Fibroblast of villous mesenchyme (primary cell): ENCODE measurements around the gene SFXN5. TPM values are rescaled to one million over a fixed set of nuclear protein-coding genes. Genes with fewer than 3 reads are reported as not detected.
"Not testable (repeated sequence)": the region's sequence is repeated elsewhere in the genome, so short reads cannot be mapped to it uniquely, and the experiment has no call there.

Source experiments
- DNase-seq: peaks from one replicate; pipeline ENCODE4 v3.0.0-alpha.2; 2010; ENCODE audit warnings: low read depth
- H3K4me3 ChIP-seq: 2 replicates; pipeline ENCODE4 v1.5.1; 2011; ENCODE audit warnings: low read depth, mild to moderate bottlenecking, low read length
- total RNA-seq: library from RNA; depleted of rRNA; stranded (reverse); fragments of >200 nt; gene quantifications from 2 replicates; pipeline ENCODE4 v1.2.3, GENCODE V29; 2012
- TF ChIP-seq, protein P1 (sequence below): IDR thresholded peaks from 2 replicates; pipeline ENCODE4 v1.5.1; 2012; ENCODE audit warnings: low read depth, mild to moderate bottlenecking, low read length; ENCODE audit not compliant: insufficient read depth

The SFXN5 gene
- total RNA-seq, 1 donor = 12.1 TPM

GRCh38 chr2:73095910-73096309 is 24.4 kb upstream of the SFXN5 start:
- H3K4me3 ChIP-seq = no peak overlapping the region
- DNase-seq = no peak
- TF ChIP-seq, protein P1, sequence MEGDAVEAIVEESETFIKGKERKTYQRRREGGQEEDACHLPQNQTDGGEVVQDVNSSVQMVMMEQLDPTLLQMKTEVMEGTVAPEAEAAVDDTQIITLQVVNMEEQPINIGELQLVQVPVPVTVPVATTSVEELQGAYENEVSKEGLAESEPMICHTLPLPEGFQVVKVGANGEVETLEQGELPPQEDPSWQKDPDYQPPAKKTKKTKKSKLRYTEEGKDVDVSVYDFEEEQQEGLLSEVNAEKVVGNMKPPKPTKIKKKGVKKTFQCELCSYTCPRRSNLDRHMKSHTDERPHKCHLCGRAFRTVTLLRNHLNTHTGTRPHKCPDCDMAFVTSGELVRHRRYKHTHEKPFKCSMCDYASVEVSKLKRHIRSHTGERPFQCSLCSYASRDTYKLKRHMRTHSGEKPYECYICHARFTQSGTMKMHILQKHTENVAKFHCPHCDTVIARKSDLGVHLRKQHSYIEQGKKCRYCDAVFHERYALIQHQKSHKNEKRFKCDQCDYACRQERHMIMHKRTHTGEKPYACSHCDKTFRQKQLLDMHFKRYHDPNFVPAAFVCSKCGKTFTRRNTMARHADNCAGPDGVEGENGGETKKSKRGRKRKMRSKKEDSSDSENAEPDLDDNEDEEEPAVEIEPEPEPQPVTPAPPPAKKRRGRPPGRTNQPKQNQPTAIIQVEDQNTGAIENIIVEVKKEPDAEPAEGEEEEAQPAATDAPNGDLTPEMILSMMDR = no peak

- not testable (repeated sequence) for DNase-seq, H3K4me3 ChIP-seq
Observed at GRCh38 chr2:73093601-73094218, 22.2 kb upstream of the SFXN5 start.

GRCh38 chr2:73092146-73092783 is 20.8 kb upstream of the SFXN5 start:
- DNase-seq = no peak
- TF ChIP-seq, protein P1 = no peak

GRCh38 chr2:73091696-73092095 is 20.2 kb upstream of the SFXN5 start:
- no peak overlapping the region for H3K4me3 ChIP-seq
- TF ChIP-seq, protein P1 = no peak
- no peak for DNase-seq

More at GRCh38 chr2:73092146-73092783, 20.8 kb upstream of the SFXN5 start:
- H3K4me3 ChIP-seq = no peak overlapping the region

DNA sequence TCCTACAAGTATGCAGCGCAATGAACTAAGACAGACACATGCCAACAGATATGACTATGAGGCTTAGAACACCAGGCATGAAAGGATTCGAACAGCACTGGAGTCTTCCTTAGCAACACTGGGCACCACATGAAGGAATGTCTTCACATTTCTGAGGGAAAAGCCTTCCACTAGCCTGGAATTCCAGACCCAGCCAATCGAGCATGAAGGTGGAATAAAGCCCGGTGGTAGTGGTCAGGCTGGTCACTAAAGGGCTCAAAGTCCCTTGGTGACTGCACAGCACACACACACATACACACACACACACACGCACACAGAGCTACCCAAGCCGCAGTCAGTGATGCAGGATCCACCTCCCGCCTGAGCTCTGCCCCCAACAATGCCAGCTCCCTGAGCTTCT is 19.7 kb upstream of the SFXN5 start:
- TF ChIP-seq, protein P1 = no peak
- no peak for DNase-seq
- H3K4me3 ChIP-seq = no peak overlapping the region

- TF ChIP-seq, protein P1 = no peak
- peak; percentile 92 for DNase-seq
- no peak overlapping the region for H3K4me3 ChIP-seq
Observed at GRCh38 chr2:73089270-73090030, 17.9 kb upstream of the SFXN5 start.

DNA sequence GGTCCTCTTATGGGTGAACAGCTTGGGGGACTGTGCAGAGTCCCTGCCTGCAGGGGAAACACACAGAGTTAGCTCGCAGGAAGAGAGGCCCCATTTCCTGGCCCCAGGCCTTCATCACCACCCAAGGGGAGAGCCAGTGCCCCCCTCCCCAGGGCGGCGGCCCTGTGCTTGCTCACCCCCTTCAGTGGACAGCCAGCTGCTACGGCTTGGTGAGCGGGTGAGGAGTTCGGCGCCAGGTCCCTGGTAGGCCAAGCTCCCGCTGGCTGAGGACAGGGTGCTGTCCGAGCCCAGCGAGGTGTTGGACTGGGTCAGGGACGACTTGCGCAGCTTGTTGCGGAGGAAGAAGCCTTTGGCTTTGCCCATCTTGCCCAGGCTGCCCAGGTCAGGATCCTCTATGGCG is 17.2 kb upstream of the SFXN5 start:
- TF ChIP-seq, protein P1 = no peak
- no peak for DNase-seq
- H3K4me3 ChIP-seq = no peak overlapping the region
